ENCODE measurements around the gene TRAF3. TPM values are rescaled to one million over a fixed set of nuclear protein-coding genes. Genes with fewer than 3 reads are reported as not detected.

Gene TRAF3
- total RNA-seq, 2 experiments from 2014 or later = 28.9 to 31.0 TPM

DNA sequence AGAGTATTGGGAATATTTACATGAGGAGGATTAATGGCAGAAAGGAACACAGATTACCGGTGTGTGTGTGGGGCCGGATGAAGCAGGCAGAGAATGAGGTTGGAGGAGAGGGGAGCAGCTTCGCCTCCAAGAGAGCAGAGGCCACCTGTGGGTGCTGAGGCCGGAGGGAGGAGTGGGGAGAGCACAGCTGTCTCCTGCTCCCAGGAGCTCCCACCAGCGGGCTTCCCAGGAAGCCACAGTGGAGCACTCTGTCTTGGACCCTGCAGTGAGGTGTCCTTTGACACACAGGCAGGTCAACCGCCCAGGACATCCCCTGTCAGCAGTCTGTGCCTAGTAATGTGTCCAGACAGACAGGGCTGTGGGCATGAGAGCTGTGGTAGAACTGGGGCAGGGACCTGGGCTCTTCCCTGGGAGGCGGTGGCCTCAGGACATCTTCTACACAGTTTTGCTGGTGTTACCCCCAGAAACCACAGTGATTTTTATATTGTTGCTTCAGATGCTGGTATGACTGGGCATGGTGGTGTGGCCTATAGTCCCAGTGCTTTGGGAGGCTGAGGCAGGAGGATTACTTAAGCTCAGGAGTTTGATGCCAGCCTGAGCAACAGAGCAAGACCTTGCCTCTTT is 126.8 kb downstream of the TRAF3 start:
- ChIA-PET CTCF (no interaction called here), POLR2A (no interaction called here)
- Mint-ChIP-seq H3K4me1 (ENCODE audit: low read depth) (peaks cover 24% of the 10 kb centered on the region), H3K27ac (peak overlapping the region; percentile 72), H3K4me3 (no peak overlapping the region), H3K9me3 (ENCODE audit: insufficient read depth) (no peaks in the 10 kb centered on the region), H3K27me3 (ENCODE audit: low read depth) (no peaks in the 10 kb centered on the region), H3K36me3 (ENCODE audit: low read depth) (peaks cover 24% of the 10 kb centered on the region)
- no peak for ATAC-seq
- no peak for DNase-seq

DNA sequence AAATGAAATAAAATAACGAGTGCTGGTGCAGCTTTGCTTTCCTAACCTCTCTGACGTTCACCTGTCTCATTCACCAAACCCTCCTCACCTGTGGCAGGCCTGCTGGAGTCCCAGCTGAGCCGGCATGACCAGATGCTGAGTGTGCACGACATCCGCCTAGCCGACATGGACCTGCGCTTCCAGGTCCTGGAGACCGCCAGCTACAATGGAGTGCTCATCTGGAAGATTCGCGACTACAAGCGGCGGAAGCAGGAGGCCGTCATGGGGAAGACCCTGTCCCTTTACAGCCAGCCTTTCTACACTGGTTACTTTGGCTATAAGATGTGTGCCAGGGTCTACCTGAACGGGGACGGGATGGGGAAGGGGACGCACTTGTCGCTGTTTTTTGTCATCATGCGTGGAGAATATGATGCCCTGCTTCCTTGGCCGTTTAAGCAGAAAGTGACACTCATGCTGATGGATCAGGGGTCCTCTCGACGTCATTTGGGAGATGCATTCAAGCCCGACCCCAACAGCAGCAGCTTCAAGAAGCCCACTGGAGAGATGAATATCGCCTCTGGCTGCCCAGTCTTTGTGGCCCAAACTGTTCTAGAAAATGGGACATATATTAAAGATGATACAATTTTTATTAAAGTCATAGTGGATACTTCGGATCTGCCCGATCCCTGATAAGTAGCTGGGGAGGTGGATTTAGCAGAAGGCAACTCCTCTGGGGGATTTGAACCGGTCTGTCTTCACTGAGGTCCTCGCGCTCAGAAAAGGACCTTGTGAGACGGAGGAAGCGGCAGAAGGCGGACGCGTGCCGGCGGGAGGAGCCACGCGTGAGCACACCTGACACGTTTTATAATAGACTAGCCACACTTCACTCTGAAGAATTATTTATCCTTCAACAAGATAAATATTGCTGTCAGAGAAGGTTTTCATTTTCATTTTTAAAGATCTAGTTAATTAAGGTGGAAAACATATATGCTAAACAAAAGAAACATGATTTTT is 128.2 kb downstream of the TRAF3 start:
- Mint-ChIP-seq H3K27ac (no peak overlapping the region), H3K4me1 (ENCODE audit: low read depth) (peaks cover 18% of the 10 kb centered on the region), H3K9me3 (ENCODE audit: insufficient read depth) (no peaks in the 10 kb centered on the region), H3K27me3 (ENCODE audit: low read depth) (no peaks in the 10 kb centered on the region), H3K36me3 (ENCODE audit: low read depth) (peaks cover 20% of the 10 kb centered on the region), H3K4me3 (no peak overlapping the region)
- ChIA-PET CTCF (no interaction called here), POLR2A (no interaction called here)
- no peak for ATAC-seq
- DNase-seq = no peak

DNA sequence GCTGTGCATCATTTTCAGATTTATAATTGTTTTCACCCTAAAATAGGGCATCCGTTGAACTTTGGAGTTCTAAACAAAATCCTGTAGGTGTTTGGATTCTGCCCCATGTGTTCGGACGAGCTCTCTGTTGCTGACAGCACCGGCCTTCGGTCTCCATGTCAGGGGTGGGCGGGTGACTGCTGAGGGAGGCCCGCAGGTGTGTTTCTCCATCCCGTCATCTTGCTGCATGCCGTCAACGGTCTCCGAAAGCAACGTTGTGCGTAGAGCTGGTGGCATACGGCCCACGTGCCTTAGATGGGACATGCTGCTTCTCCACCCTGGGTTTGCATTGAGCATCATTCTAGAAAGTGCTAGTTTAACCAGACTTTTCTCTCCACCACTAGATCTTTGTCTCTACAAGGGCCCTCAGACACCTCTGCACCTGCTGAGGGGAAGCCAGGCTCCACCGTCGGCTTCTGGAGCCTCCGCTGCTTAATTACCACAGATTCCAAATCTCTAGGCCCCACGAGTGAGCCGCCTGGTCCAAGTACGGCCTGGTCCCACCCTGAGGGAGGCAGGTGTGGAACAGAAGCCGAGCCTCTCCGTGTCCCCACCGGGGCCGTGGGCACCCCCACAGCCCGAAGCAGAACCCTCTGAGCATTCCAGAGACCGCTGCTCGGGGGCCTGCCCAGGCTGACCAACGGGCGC is 129.5 kb downstream of the TRAF3 start:
- DNase-seq (no peak), ATAC-seq (no peak)
- CTCF ChIA-PET = no interaction called here
- no peak overlapping the region for H3K4me3 Mint-ChIP-seq
- no peaks in the 10 kb centered on the region for H3K9me3 Mint-ChIP-seq (ENCODE audit: insufficient read depth)
- POLR2A ChIA-PET = no interaction called here
- no peaks in the 10 kb centered on the region for H3K27me3 Mint-ChIP-seq (ENCODE audit: low read depth)
- no peak overlapping the region for H3K27ac Mint-ChIP-seq
- peaks cover 5% of the 10 kb centered on the region for H3K4me1 Mint-ChIP-seq (ENCODE audit: low read depth)
- H3K36me3 Mint-ChIP-seq (ENCODE audit: low read depth) = peaks cover 20% of the 10 kb centered on the region

DNA sequence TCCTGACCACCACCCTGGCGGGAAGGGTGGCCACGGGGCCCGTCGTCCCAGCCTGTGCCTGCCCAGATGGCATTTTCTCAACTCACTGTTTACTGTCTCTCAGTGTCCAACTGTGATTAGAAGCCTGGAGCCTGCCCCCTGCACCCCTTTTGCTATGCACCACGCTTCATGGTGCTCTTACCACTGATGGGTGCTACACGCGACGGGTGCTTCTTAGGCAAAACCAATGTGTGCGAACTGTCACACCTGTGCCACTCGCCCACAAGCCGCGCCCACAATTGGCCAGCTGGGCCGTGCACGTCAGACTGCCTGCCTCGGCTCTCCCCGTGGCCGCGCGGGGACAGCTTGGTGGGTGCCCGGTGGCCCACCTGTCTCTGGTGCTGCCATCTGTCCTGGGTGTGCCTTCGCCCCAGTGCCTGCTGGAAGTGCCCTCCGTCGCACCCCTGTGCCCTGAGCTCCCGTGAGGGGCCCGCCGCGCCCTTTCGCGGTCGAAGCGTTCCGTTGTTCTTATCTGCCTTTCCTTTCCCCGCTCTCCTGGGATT is 130.1 kb downstream of the TRAF3 start:
- Mint-ChIP-seq H3K9me3 (ENCODE audit: insufficient read depth) (no peaks in the 10 kb centered on the region), H3K27ac (no peak overlapping the region), H3K4me1 (ENCODE audit: low read depth) (peaks cover 2% of the 10 kb centered on the region), H3K36me3 (ENCODE audit: low read depth) (peaks cover 20% of the 10 kb centered on the region), H3K27me3 (ENCODE audit: low read depth) (no peaks in the 10 kb centered on the region), H3K4me3 (no peak overlapping the region)
- ChIA-PET POLR2A (no interaction called here), CTCF (no interaction called here)
- ATAC-seq = no peak
- DNase-seq = no peak

DNA sequence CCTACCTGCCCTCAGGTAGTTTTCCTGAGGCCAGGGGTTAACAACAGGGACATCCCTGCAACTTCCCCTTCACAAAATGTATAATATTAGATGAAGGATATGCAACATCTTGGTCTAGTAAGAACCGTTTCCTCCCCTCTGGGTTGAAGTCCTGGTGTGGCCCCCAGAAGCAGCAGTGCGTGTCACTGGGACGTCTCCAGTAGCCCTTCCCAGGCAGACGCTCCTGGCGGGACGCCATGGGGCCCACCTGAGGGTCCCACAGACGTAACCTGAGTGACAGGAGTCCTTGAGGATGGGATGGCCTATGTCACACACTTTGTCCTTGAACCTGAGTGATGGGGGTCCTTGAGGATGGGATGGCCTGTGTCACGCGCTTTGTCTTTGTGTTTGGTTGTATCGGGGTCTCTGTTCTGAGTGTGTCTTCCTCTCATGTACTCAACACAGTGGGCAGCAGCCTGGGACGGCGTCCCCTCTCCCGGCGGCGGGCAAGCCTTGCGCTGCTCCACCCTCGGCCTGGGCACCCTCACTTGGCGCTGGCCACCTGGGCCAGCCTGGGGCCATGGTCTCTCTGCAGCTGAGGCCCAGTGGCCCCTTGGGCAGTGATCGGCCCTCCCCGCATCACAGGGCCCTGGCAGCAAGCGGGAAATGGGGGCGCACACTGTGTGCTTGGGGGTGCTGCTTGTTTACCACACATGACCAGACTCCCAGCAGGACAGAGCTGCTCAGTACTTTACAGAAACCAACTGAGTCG is 130.9 kb downstream of the TRAF3 start:
- H3K36me3 Mint-ChIP-seq (ENCODE audit: low read depth) = peaks cover 17% of the 10 kb centered on the region
- H3K27ac Mint-ChIP-seq = no peak overlapping the region
- H3K9me3 Mint-ChIP-seq (ENCODE audit: insufficient read depth) = no peaks in the 10 kb centered on the region
- ChIA-PET POLR2A (no interaction called here), CTCF (interaction anchor here (1.7 kb wide), 1 partner anchor 214 kb away, joined by 5 read pairs; no protein-coding TSS in a partner anchor)
- DNase-seq = no peak
- peak; percentile 17 for ATAC-seq
- H3K27me3 Mint-ChIP-seq (ENCODE audit: low read depth) = no peaks in the 10 kb centered on the region
- peaks cover 2% of the 10 kb centered on the region for H3K4me1 Mint-ChIP-seq (ENCODE audit: low read depth)
- H3K4me3 Mint-ChIP-seq = no peak overlapping the region

DNA sequence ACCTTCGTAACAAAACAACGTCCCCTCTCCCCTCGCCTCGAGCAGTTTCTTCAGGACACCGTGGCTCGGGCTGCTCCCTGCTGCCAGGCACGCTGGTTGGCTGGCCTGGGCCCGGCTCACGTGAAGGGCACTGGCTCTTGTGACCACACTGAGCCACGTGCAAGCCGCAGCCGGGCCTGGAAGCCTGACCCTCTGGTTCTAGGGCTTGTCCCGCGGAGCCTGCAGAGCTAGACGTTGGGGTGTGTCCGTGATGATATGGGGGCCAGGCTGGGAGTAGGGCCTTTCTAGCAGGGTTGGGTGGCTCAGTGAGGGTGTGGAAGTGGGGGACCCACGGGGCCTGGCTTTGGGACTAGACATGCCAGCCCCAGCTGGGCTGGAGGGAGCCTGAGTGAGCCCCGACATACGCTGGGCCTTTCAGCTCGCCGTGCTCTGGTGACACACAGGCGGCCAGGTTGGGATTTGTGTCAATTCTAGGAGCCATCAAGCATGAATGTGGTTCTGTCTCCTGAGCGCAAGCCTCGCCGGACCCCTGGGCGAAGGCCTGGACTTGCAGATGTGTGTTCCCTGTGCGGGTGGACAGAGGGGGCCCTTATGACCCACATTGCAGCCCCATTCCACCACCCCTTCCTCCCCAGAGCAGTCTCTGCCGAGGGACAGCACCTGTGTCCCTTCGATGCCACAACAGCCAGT is 131.7 kb downstream of the TRAF3 start:
- no peaks in the 10 kb centered on the region for H3K9me3 Mint-ChIP-seq (ENCODE audit: insufficient read depth)
- H3K27me3 Mint-ChIP-seq (ENCODE audit: low read depth) = no peaks in the 10 kb centered on the region
- H3K4me1 Mint-ChIP-seq (ENCODE audit: low read depth) = no peaks in the 10 kb centered on the region
- ChIA-PET POLR2A (no interaction called here), CTCF (interaction anchor here (1.7 kb wide), 1 partner anchor 214 kb away, joined by 5 read pairs; no protein-coding TSS in a partner anchor)
- DNase-seq (no peak), ATAC-seq (no peak)
- H3K36me3 Mint-ChIP-seq (ENCODE audit: low read depth) = peaks cover 12% of the 10 kb centered on the region
- no peak overlapping the region for H3K27ac Mint-ChIP-seq
- H3K4me3 Mint-ChIP-seq = no peak overlapping the region

DNA sequence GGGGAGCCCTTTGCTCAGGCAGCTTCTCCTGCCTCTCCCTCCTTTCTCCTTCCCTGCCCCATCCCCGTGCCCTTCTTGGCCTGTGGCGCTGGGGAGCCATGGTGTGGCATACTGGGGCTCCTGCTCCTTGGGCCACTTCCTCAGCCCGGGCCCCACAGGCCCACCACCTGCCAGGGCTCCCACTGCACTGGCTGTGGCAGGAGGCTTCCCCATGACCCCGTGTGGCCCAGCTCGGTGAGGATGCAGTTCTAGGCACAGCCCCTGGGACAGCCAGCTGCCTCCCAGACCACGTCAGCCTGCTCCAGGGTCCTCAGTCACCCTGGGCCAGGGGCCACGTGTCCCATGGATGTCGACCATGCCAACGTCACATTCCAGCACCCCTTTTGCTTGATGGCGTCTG is 132.2 kb downstream of the TRAF3 start:
- POLR2A ChIA-PET = no interaction called here
- no peaks in the 10 kb centered on the region for H3K4me1 Mint-ChIP-seq (ENCODE audit: low read depth)
- H3K27ac Mint-ChIP-seq = no peak overlapping the region
- H3K9me3 Mint-ChIP-seq (ENCODE audit: insufficient read depth) = no peaks in the 10 kb centered on the region
- DNase-seq (no peak), ATAC-seq (peak; percentile 18)
- CTCF ChIA-PET = interaction anchor here (1.7 kb wide), 1 partner anchor 215 kb away, joined by 5 read pairs; no protein-coding TSS in a partner anchor
- H3K4me3 Mint-ChIP-seq = no peak overlapping the region
- no peaks in the 10 kb centered on the region for H3K27me3 Mint-ChIP-seq (ENCODE audit: low read depth)
- H3K36me3 Mint-ChIP-seq (ENCODE audit: low read depth) = peaks cover 12% of the 10 kb centered on the region

DNA sequence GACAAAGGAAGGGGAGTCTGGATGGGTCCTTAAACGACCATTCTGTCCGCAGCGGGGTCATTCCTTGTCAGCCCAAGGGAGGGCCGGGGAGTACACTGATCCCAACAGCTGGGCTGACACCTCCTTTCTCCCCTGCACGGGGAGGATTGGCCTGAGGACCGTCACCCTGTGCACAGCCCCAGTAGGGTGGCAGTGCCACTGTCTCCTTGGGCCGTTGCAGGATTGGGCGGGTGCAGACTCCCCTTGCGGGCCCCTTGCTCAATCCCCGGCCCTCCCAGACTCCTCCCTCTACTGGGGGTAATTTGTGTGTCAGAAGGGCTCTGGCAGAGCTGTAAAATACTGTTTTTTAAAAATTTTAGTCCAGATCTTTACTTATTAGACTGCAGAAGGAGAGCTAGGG is 132.7 kb downstream of the TRAF3 start:
- Mint-ChIP-seq H3K36me3 (ENCODE audit: low read depth) (peaks cover 12% of the 10 kb centered on the region), H3K4me3 (no peak overlapping the region), H3K9me3 (ENCODE audit: insufficient read depth) (no peaks in the 10 kb centered on the region), H3K4me1 (ENCODE audit: low read depth) (no peaks in the 10 kb centered on the region), H3K27ac (no peak overlapping the region), H3K27me3 (ENCODE audit: low read depth) (no peaks in the 10 kb centered on the region)
- POLR2A ChIA-PET = no interaction called here
- no peak for DNase-seq
- CTCF ChIA-PET = interaction anchor here (1.7 kb wide), 1 partner anchor 215 kb away, joined by 5 read pairs; no protein-coding TSS in a partner anchor
- no peak for ATAC-seq

DNA sequence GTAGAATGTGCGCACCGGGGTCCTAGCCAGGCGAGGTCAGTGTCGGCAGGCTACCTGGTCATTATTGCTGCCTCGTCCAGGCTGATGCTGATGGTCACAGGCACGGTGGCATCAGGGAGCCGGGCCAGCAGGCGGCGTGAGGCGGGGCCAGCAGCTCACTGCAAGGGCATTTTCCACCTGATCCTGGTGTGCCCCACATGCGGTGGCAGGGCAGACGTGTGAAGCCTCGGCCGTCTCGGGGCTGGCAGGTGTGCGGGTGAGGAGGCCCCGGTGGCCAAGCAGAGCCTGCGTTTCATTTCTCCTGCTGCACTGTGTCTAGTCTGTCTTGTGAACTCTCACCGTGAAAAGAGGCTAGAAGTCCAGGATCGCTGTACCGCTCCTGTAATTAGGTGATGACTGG is 133.2 kb downstream of the TRAF3 start:
- Mint-ChIP-seq H3K36me3 (ENCODE audit: low read depth) (peaks cover 7% of the 10 kb centered on the region), H3K27me3 (ENCODE audit: low read depth) (no peaks in the 10 kb centered on the region), H3K4me1 (ENCODE audit: low read depth) (no peaks in the 10 kb centered on the region), H3K4me3 (no peak overlapping the region), H3K9me3 (ENCODE audit: insufficient read depth) (no peaks in the 10 kb centered on the region), H3K27ac (no peak overlapping the region)
- DNase-seq = no peak
- ATAC-seq = no peak
- ChIA-PET CTCF (no interaction called here), POLR2A (no interaction called here)

DNA sequence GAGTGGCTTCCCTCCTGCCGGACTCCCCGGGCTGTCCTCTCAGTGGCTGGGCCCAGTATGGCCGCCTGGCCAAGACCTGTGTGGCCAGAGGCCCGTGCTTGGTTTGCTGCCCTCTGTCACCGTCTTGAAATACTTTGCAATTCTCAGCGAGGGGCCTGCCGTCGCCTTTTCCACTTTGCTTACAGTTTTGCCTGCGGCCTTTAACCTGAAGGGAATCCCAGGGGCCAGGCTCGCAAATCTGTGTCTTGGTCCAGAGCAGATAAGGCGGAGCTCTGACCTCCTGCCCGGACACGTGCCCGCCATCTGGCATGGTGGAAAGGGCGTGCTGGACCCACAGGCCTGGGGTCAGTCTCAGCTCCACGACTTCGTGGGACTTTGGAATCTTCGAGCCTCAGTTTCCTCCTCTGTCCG is 134.3 kb downstream of the TRAF3 start:
- DNase-seq = no peak
- Mint-ChIP-seq H3K9me3 (ENCODE audit: insufficient read depth) (no peaks in the 10 kb centered on the region), H3K27me3 (ENCODE audit: low read depth) (no peaks in the 10 kb centered on the region), H3K4me3 (no peak overlapping the region), H3K4me1 (ENCODE audit: low read depth) (peaks cover 2% of the 10 kb centered on the region), H3K27ac (no peak overlapping the region), H3K36me3 (ENCODE audit: low read depth) (peaks cover 2% of the 10 kb centered on the region)
- POLR2A ChIA-PET = no interaction called here
- CTCF ChIA-PET = no interaction called here
- ATAC-seq = no peak

All from activated CD8-positive, alpha-beta T cell treated with anti-CD3 and anti-CD28 coated beads, Interleukin-2, amount 10 ng/mL, durations not matched to agents 7 days and 5 days (primary cell).